ENCODE measurements around the gene ST3GAL5.
"Not testable (repeated sequence)": the region's sequence is repeated elsewhere in the genome, so short reads cannot be mapped to it uniquely, and the experiment has no call there.

Gene ST3GAL5

DNA sequence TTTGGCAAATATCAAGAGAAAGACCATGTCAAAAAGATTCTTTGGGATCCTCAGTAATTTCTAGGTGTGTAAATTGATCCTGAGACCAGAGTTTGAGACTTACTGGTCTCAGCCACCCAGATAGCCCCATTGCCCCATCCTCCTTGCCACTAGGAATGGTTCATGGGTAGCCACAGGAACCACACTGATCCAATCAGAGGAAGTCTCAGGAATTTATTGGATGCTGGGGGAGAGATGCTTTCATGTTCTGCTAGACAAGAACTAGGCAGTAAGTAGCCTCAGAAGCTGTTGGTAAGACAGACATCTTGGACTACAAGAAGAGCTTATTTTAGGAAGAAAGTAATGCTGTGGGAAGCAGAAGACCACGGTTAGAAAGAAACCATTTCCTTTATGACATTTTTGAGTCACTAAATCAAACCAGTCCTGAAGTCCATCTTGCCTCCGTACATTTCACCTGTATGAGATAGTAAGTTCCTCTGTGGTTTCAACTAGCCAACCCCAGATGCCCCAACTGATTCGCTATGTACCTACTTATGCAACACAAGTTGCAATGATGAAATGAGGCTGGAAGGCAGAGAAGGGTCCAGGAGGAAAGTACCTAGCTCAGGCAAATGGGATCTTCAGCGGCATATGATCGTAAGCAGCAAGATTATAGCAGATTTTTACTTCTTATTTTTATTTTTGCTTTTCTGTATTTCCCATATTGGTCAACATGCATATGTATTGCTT lies 3.6 kb upstream of the ST3GAL5 start:
- no peak for DNase-seq

DNA sequence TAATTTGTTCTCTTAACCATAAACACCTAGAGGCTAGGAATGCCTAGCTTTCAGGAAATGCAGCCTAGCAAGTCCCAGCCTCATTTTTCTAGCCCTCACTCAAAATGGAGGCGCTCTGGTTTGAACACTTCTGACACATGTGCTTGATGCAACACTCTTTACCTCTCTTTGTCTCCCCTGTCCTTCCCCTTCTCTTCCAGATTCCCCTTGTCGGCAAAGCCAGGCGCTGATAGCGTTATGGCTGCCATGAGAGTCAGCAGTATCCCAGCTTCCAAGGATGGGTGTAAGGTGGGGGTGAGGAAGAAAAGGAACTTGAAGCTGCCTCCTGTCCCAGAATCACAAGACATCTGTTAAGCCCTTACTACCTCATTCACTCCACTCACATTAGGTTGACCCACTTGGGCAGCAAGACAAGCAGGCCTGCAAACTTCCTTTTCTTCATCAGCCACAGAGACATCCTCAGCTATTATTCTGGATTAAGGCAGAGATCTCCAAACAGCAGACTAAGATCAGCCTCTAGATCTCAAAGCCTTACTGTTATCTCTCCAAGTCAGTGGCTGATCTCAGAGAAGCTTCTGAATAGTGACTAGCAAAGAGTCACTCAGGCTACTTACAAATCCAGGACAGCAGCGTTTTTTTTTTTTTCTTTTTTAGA lies 1.9 kb upstream of the ST3GAL5 start:
- no peak for DNase-seq

DNA sequence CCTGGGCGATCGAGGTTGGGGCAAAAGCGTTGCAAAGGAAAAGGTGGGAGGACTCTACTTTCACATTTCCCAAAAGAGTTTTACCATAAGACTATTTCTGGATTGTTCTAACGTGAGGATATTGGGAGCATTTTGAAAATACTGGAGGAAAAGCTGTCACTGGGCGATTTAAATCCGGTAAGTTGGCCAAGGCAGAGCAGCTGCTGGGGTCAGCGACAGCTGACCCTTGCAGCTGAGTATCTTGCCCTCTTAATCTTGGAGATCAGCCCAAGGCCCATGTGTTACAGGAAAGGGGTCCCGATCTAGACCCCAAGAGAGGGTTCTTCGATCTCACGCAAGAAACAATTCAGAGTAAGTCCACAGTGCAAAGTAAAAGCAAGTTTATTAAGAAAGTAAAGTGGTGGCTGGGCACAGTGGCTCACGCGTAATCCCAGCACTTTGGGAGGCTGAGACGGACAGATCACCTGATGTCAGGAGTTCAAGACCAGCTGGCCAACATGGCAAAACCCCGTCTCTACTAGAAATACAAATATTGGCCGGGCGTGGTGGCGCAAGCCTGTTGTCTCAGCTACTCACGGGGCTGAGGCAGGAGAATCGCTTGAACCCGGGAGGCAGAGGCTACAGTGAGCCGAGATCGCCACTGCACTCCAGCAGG lies 964 bp upstream of the ST3GAL5 start:
- DNase-seq = no peak

GRCh38 chr2:85888020-85888683 lies 638 bp downstream of the ST3GAL5 start:
- peak; percentile 16 for DNase-seq

GRCh38 chr2:85887566-85888019 lies 1.2 kb downstream of the ST3GAL5 start:
- peak; percentile 36 for DNase-seq

GRCh38 chr2:85886590-85886989 lies 2.2 kb downstream of the ST3GAL5 start:
- peak; percentile 31 for DNase-seq

GRCh38 chr2:85886141-85886540 lies 2.6 kb downstream of the ST3GAL5 start:
- no peak for DNase-seq

DNA sequence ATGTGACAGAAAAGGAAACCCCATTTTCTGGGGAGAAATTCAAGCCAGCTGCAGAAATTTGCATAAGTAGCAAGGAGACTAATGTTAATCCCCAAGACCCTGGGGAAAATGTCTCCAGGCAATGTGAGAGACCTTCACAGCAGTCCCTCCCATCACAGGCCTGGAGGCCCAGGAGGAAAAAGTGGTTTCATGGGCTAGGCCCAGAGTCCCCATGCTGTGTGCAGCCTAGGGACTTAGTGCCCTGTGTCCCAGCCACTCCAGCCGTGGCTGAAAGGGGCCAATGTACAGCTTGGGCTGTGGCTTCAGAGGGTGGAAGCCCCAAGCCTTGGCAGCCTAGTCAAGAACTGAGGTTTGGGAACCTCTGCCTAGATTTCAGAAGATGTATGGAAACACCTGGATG lies 7.0 kb downstream of the ST3GAL5 start:
- not testable (repeated sequence) for DNase-seq

- DNase-seq = not testable (repeated sequence)
These were observed 8.0 kb downstream of the ST3GAL5 start for GRCh38 chr2:85880716-85881328.

DNA sequence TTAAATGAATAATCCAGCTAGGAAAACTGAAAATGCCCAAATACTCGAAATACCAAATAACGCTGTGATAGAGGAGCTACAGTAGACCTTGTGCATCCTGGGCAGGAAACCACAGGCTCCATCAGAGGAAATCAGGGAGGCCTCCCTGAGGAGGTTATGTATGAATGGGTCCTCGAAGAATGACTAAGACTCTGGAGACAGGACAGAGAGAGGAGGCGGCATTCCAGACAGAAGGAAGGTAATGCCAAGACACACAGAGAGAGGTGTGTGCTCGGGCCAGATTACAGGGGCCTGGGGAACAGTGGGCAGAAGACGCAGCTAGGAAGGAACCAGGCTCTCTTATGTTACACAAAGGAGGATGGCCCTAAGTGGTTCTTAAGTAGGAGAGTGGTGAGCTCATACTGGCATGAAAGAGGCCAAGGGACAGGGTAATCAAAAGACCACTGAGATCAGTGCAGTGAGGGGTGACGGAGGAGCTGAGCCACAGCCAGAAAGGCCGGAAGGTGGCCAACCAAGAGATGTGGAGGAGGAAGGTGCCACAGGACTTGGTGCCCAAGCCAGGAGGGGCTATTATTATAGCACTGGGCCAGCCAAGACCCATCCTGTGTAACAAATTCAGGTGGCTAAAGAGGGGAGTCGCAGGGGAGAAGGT lies 9.9 kb downstream of the ST3GAL5 start:
- DNase-seq = no peak

DNA sequence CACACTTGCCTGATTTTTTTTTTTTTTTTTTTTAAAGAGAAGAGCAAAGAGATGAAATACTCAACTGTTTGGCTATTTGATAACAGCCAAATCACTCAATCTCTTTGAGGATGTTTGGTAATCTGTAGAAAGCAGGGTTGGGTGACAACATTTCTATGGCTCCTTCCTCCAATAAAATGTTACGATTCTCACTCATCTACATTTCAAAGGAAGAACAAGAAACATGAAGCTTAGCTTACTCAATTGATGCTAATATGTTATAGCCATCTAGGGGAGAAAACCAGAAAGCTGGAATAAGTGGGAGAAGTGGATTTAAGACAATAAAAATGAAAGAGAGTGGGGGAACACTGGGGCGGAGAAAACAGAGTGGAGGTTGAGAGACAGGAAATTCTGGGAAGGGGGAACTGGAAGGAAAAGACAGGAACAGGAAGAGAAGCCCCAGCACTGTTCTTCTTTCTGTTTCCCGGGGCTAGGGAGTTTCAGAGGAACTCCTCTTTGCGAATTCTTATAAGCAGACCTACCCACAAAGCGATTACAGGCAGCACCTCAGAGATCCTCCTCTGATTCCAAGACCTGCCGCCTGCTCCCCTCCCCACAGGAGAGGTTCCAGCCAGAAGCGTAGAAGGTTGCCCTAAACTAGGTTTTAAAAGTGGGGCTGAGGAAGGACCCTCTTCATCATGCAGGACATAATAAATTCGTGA lies 13.3 kb downstream of the ST3GAL5 start:
- no peak for DNase-seq

DNA sequence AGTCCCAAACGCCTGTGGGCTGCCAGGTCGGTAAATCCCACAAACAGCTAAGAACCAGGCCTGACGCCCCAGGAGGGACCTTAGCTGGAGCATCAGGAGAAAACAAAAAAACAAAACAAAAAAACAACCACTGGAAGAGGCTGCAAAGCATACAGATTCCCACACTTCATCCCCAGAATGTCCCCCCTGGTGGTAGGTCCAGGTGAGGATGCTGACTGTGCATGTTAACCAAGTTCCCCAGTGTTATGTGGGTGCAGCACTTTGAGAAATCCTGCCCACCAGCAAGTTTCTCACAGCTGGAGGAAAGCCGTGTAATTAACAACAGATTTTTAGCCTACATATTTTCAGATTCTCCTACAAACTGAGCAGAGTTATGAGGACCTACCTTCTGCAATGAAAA lies 15.1 kb downstream of the ST3GAL5 start:
- no peak for DNase-seq

DNA sequence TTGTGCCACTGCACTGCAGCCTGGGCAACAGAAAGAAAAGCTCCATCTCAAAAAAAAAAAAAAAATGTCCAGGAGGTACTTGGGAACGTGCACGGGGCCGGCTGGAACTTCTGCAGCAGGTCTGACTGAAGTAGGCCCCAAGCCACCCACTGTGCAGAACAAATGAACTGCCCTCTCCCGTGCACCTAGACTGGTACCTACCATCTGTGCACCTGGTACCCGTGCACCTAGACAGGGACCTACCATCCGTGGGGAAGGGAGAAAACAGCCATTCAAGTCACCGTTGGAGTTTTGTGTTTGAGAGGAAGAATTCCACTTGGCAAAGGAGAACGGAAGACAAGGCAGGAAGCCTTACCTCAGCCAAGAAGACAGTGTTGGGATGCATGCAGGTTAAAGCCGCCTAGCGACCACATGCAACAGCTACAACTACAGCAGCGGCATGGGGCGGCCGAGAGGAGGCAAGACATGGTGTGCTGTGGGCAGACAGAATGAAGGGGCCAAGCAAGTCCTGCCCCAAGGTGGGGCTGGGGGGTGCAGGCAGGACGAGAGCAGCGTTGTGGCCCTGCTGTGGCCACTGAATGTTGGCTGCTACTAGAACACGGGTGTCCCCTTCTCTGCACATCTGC lies 16.1 kb downstream of the ST3GAL5 start:
- no peak for DNase-seq

GRCh38 chr2:85871494-85872164 lies 17.2 kb downstream of the ST3GAL5 start:
- no peak for DNase-seq

DNA sequence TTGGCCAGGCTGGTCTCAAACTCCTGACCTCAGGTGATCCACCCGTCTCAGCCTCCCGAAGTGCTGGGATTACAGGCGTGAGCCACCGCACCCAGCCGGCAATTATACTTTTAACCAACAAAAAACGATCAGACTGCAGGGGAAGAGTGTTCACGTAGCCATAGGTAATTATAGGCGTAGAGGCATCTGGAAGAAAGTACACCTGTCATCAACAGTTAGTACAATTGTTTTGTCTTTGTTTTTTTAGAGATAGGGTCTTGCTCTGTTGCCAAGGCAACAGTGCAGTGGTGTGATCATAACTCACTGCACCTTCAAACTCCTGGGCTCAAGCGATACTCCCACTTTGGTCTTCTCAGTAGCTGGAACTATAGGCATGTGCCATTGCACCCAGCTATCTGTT lies 20.0 kb downstream of the ST3GAL5 start:
- no peak for DNase-seq

DNA sequence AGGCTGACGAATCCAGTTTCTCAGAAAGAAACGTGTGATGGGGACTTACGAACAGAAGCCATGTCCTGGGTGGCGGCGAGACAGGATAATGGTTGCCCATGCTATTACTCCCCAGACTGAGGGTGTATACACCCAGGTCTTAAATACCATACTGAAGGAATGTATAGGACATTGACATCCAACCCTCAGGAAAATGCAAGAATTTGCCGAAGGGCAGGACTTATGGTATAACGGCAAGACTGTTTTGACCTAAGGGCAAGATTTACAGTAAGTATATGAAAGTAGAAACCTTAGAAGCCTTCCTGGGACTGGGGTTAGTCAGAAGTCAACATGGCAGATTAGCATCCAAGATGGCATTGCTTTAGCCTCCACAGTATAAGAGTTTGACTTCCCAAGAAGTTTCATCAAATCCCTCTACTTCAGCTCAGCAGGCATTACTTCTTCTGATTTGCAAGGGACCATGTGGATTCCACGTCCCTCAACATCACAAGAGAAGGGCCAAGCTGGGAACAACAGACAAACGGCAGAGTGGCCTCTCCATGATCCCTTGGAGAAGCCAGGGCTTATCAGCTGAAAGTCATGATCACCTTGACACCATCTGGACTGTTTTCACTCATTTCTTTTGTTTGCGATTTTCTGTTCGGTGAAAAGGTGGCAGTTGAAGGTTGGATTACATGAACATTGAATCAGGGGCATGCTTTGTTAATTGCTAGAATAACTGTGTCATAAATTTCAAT lies 21.1 kb downstream of the ST3GAL5 start:
- DNase-seq = no peak

DNA sequence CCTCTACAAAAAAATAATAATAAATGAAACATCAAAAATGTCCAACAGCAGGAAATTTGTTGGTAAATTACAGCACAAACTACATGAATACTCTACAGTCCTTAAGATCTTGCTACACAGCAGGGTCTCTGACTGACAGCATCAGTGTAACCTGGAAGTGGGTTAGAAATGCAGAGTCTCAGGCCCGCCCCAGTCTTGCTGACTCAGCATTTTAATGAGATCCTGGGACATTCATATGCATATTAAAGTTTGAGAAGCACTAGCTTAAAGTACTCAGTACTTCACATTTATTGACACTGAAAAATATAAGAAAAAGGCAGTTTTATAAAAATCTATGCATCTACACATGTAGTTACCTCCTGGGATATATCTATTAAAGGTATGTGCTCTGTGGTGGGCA lies 21.7 kb downstream of the ST3GAL5 start:
- DNase-seq = no peak

DNA sequence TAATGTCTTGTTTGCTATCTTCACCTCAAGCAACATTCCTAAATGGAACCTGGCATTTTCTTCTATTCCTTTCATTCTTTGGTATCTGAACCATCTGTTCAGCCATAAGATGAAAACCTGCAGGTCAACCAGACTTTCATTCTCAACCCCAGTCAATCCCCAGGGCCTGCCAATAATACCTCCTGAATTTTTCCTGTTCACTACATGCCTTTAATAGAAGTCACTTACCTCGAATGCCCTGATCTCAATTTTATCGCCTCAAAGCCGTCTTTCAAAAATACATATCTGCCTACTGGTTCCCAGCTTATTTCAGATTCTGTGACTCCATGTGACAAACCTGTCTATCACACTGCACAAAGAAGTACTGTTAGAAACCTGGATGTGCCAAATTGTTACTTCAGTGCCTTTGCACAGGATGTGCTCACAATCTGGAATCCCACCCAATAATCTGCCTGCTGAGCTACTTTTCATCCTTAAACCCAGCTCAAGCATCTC lies 22.6 kb downstream of the ST3GAL5 start:
- no peak for DNase-seq

DNA sequence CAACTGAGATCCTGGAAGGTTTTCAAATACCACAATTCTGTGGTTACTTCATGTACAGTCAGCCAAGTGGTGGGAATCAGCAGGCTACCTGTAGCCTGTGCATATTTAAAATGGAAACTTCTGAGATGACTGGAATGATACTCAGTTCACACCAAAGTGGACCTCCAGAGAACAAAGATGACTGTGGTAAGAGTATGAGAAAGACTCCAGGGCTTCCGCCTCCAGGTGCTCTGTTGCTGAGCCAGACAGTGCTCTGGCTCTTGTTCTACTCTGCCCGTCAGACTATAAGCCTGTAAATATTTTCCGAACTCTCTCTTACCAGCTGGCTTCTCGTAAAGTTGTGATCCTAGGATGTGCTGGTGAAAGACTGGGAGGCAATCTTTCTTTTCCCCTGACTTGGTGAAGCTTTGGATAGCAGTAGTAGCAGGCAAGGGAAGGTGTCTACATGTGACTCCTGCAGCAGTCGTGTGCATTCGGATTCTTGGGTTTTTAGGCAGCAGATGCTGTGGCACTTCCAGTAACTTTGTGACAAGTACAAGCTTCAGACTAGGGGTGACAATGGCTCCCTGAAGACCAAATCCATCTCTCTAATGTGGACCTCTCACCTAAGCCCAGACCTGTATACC lies 23.1 kb downstream of the ST3GAL5 start:
- DNase-seq = no peak

All from activated CD4-positive, alpha-beta T cell treated with anti-CD3 and anti-CD28 coated beads for 1 hour (primary cell).